ENCODE data around the gene IFIT2. TPM values are rescaled to one million over a fixed set of nuclear protein-coding genes. Genes with fewer than 3 reads are reported as not detected.

IFIT2 gene
- total RNA-seq, 2 experiments from 2014 or later = 36.9 to 38.9 TPM

GRCh38 chr10:89357096-89357495 lies 55.2 kb downstream of the IFIT2 start:
- no peaks in the 10 kb centered on the region for H3K9me3 Mint-ChIP-seq
- Histone ChIP-seq H3K36me3 (ENCODE audit: insufficient read depth, low read length) (no peaks in the 10 kb centered on the region), H3K4me3 (ENCODE audit: low read length) (no peak overlapping the region), H3K27ac (ENCODE audit: low read depth in 1 of 2, low read length in 2 of 2) (no peak overlapping the region), H3K27me3 (ENCODE audit: control insufficient read depth in 1 of 2, insufficient read depth in 2 of 2, low read length in 2 of 2) (no peaks in the 10 kb centered on the region), H3K4me1 (ENCODE audit: insufficient read depth, low read length) (no peaks in the 10 kb centered on the region), H3K9me3 (ENCODE audit: control insufficient read depth in 1 of 2, insufficient read depth in 1 of 2, low read length in 2 of 2) (no peaks in the 10 kb centered on the region)
- CTCF ChIA-PET = no interaction called here
- ATAC-seq (ENCODE audit: poor library complexity) (no peak), DNase-seq (no peak)
- H3K27me3 Mint-ChIP-seq = no peaks in the 10 kb centered on the region
- POLR2A ChIA-PET = no interaction called here
- no peaks in the 10 kb centered on the region for H3K36me3 Mint-ChIP-seq (ENCODE audit: low read depth)
- no peak overlapping the region for H3K4me3 Mint-ChIP-seq
- H3K4me1 Mint-ChIP-seq (ENCODE audit: low read depth) = no peaks in the 10 kb centered on the region
- TF ChIP-seq, protein P1, sequence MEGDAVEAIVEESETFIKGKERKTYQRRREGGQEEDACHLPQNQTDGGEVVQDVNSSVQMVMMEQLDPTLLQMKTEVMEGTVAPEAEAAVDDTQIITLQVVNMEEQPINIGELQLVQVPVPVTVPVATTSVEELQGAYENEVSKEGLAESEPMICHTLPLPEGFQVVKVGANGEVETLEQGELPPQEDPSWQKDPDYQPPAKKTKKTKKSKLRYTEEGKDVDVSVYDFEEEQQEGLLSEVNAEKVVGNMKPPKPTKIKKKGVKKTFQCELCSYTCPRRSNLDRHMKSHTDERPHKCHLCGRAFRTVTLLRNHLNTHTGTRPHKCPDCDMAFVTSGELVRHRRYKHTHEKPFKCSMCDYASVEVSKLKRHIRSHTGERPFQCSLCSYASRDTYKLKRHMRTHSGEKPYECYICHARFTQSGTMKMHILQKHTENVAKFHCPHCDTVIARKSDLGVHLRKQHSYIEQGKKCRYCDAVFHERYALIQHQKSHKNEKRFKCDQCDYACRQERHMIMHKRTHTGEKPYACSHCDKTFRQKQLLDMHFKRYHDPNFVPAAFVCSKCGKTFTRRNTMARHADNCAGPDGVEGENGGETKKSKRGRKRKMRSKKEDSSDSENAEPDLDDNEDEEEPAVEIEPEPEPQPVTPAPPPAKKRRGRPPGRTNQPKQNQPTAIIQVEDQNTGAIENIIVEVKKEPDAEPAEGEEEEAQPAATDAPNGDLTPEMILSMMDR (IDR thresholded peaks at IDR 0.05) = no peak
- intact Hi-C loops (cut with DNase I, micrococcal nuclease) = no loop called here
- no peak overlapping the region for H3K27ac Mint-ChIP-seq

GRCh38 chr10:89357975-89358374 lies 56.1 kb downstream of the IFIT2 start:
- Mint-ChIP-seq H3K4me1 (ENCODE audit: low read depth) (no peaks in the 10 kb centered on the region), H3K9me3 (no peaks in the 10 kb centered on the region), H3K27me3 (no peaks in the 10 kb centered on the region), H3K36me3 (ENCODE audit: low read depth) (no peaks in the 10 kb centered on the region), H3K27ac (no peak overlapping the region), H3K4me3 (no peak overlapping the region)
- Histone ChIP-seq H3K9me3 (ENCODE audit: control insufficient read depth in 1 of 2, insufficient read depth in 1 of 2, low read length in 2 of 2) (no peaks in the 10 kb centered on the region), H3K27ac (ENCODE audit: low read depth in 1 of 2, low read length in 2 of 2) (no peak overlapping the region), H3K27me3 (ENCODE audit: control insufficient read depth in 1 of 2, insufficient read depth in 2 of 2, low read length in 2 of 2) (no peaks in the 10 kb centered on the region), H3K4me1 (ENCODE audit: insufficient read depth, low read length) (no peaks in the 10 kb centered on the region), H3K4me3 (ENCODE audit: low read length) (no peak overlapping the region), H3K36me3 (ENCODE audit: insufficient read depth, low read length) (no peaks in the 10 kb centered on the region)
- ChIA-PET POLR2A (interaction anchor here (1.6 kb wide), 1 partner anchor 56 kb away, joined by 3 read pairs; the partner anchor contains the start of gene IFIT2), CTCF (no interaction called here)
- ATAC-seq (ENCODE audit: poor library complexity) = no peak
- intact Hi-C loops (cut with DNase I, micrococcal nuclease) = no loop called here
- DNase-seq = no peak
- TF ChIP-seq, protein P1 (IDR thresholded peaks at IDR 0.05) = no peak

Other genes starting within 250 kb of the IFIT2 start
- under 1 TPM; 0.49 to 0.50 TPM for gene CH25H, start 94.7 kb upstream of the IFIT2 start, total RNA-seq
- 10 to 100 TPM; 15.6 to 16.4 TPM for gene LIPA, start 50.3 kb upstream of the IFIT2 start, total RNA-seq
- 10 to 100 TPM; 11.5 to 12.8 TPM for gene IFIT3, start 26.0 kb downstream of the IFIT2 start, total RNA-seq
- under 1 TPM; 0.11 to 0.14 TPM for gene IFIT1B, start 76.0 kb downstream of the IFIT2 start, total RNA-seq
- gene IFIT1, start 90.6 kb downstream of the IFIT2 start, total RNA-seq = 1 to 10 TPM; 5.1 to 6.2 TPM
- gene IFIT5, start 112.5 kb downstream of the IFIT2 start, total RNA-seq = 10 to 100 TPM; 25.2 to 25.9 TPM
- gene SLC16A12, start 233.5 kb downstream of the IFIT2 start, total RNA-seq = not detected

Data from CD4-positive, alpha-beta T cell (primary cell).